HepG2 (cell line): ENCODE results near the gene REG1B. TPM values are rescaled to one million over a fixed set of nuclear protein-coding genes. Genes with fewer than 3 reads are reported as not detected.

Experiments
- ATAC-seq: fragments of 200-7000 bp; cut with Tn5 transposase; 3 replicates; pipeline ENCODE4 v1.9.1; 2020; ENCODE audit warnings: mild to moderate bottlenecking, moderate library complexity
- Bru-seq: library from RNA; stranded (reverse); fragments of 400-500 nt; gene quantifications from one replicate; lab custom pipeline; 2021; lab: Mats Ljungman, UMichigan
- BruChase-seq, 2 experiments: library from RNA; stranded (reverse); fragments of 400-500 nt; gene quantifications; one replicate each; lab custom pipeline; 2021; lab: Mats Ljungman, UMichigan
- BruUV-seq: library from RNA; stranded (reverse); fragments of 400-500 nt; replicated peaks from 2 replicates; lab custom pipeline; 2021; lab: Mats Ljungman, UMichigan
- CTCF ChIA-PET: fragments of 300-600 bp; formaldehyde crosslinking; extraction: SDS; loops from one replicate; lab custom pipeline; 2021; ENCODE audit warnings: low total read pairs, inconsistent platforms, low intra/inter-chr PET ratio; lab: Yijun Ruan, JAX
- POLR2A ChIA-PET: fragments of 350-600 bp; sonication (Branson Sonifier 250); formaldehyde crosslinking; loops from one replicate; lab custom pipeline; 2020; ENCODE audit warnings: antibody characterized with exemption, inconsistent platforms; lab: Yijun Ruan, JAX
- DNase-seq: peaks from one replicate; pipeline ENCODE4 v3.0.0-alpha.2; 2015; ENCODE audit warnings: low spot score
- FAIRE-seq: peaks from 3 replicates; lab custom pipeline; 2011; peaks lifted over from hg19 to GRCh38; lab: Jason Lieb, UNC
- H2AFZ ChIP-seq: one replicate; pipeline ENCODE4 v1.6.1; 2011; ENCODE audit warnings: low read length, inconsistent platforms
- H3K27ac ChIP-seq: fragments of 300-600 bp; 3 replicates; pipeline ENCODE4 v1.8.0; 2011; ENCODE audit warnings: mixed run types, mild to moderate bottlenecking, mixed read lengths, low read length, inconsistent platforms; ENCODE audit not compliant: insufficient read depth; ENCODE audit errors: extremely low read length
- H3K27me3 ChIP-seq, 2 experiments: fragments of 200-600 bp in 1 of 2; 2 replicates in 1 of 2; 3 replicates in 1 of 2; pipeline versions ENCODE4 v1.6.0 to v1.8.0; 2011; ENCODE audit warnings: low read length in 2 of 2, mild to moderate bottlenecking in 2 of 2, moderate library complexity in 2 of 2, inconsistent platforms in 1 of 2; ENCODE audit not compliant: insufficient read depth in 2 of 2, control insufficient read depth in 1 of 2
- H3K36me3 ChIP-seq, 2 experiments: fragments of 200-600 bp in 1 of 2; replicated peaks in 1 of 2; 2 replicates in 1 of 2; 3 replicates in 1 of 2; pipeline versions ENCODE4 v1.5.1 to v1.8.0; 2011; ENCODE audit warnings: low read length in 2 of 2, inconsistent platforms in 1 of 2; ENCODE audit not compliant: insufficient read depth in 2 of 2, control insufficient read depth in 1 of 2
- H3K4me1 ChIP-seq: 2 replicates; pipeline ENCODE4 v1.5.1; 2012; ENCODE audit warnings: low read length, inconsistent platforms; ENCODE audit not compliant: insufficient read depth
- H3K4me2 ChIP-seq: 2 replicates; pipeline ENCODE4 v1.6.0; 2011; ENCODE audit warnings: low read depth, low read length, inconsistent platforms
- H3K4me3 ChIP-seq, 3 experiments: fragments of 200-600 bp in 1 of 3; sonication (generic), shearing (Covaris generic) in 1 of 3; replicated peaks in 1 of 3; 2 replicates each; pipeline ENCODE4 v1.5.1; 2011 to 2016; ENCODE audit warnings: low read length in 3 of 3, inconsistent platforms in 2 of 3, low read depth in 2 of 3, mild to moderate bottlenecking in 2 of 3, control low read depth in 1 of 3, mixed read lengths in 1 of 3; ENCODE audit not compliant: insufficient read depth in 1 of 3
- H3K79me2 ChIP-seq: one replicate; pipeline ENCODE4 v1.6.1; 2011; ENCODE audit warnings: low read length, inconsistent platforms; ENCODE audit not compliant: insufficient read depth
- H3K9ac ChIP-seq: 2 replicates; pipeline ENCODE4 v1.6.0; 2011; ENCODE audit warnings: mild to moderate bottlenecking, low read depth, low read length, inconsistent platforms; ENCODE audit not compliant: insufficient read depth
- H3K9me3 ChIP-seq: 2 replicates; pipeline ENCODE4 v1.5.1; 2012; ENCODE audit warnings: mild to moderate bottlenecking, low read length
- H4K20me1 ChIP-seq: 2 replicates; pipeline ENCODE4 v1.6.0; 2011; ENCODE audit warnings: inconsistent platforms, mild to moderate bottlenecking, low read length, moderate library complexity; ENCODE audit not compliant: insufficient read depth
- DMAP1 ChIP-seq: IDR thresholded peaks from 2 replicates; pipeline ENCODE4 v1.6.1; 2016
- HMG20A ChIP-seq: IDR thresholded peaks from 2 replicates; pipeline ENCODE4 v1.6.1; 2016; ENCODE audit warnings: borderline replicate concordance
- KAT8 ChIP-seq: IDR thresholded peaks from 2 replicates; pipeline ENCODE4 v1.6.1; 2016; ENCODE audit warnings: missing genetic modification reagents, missing compliant biosample characterization
- RBM22 ChIP-seq: fragments of 200-400 bp; formaldehyde crosslinking; optimal IDR thresholded peaks from 2 replicates; pipeline ENCODE3; 2017; ENCODE audit warnings: mild to moderate bottlenecking, low read length, moderate library complexity
- SRSF4 ChIP-seq: fragments of 200-400 bp; formaldehyde crosslinking; IDR thresholded peaks from one replicate; pipeline ENCODE4 v1.6.1; 2018; ENCODE audit warnings: mild to moderate bottlenecking, low read depth, low read length, moderate library complexity; ENCODE audit not compliant: poor library complexity, severe bottlenecking
- TRIM24 ChIP-seq: sonication (generic); formaldehyde crosslinking; IDR thresholded peaks from 2 replicates; pipeline ENCODE4 v1.8.0; 2022; ENCODE audit warnings: mild to moderate bottlenecking, missing genetic modification reagents
- YEATS2 ChIP-seq: sonication (generic); formaldehyde crosslinking; IDR thresholded peaks from 2 replicates; pipeline ENCODE4 v1.4.0; 2020; ENCODE audit warnings: missing genetic modification reagents, borderline replicate concordance
- ZFP37 ChIP-seq: sonication (generic); formaldehyde crosslinking; IDR thresholded peaks from 2 replicates; pipeline ENCODE4 v1.4.0; 2020; ENCODE audit warnings: missing genetic modification reagents, borderline replicate concordance
- ZNF143 ChIP-seq: sonication (generic); formaldehyde crosslinking; IDR thresholded peaks from 2 replicates; pipeline ENCODE4 v1.4.0; 2020; ENCODE audit warnings: missing genetic modification reagents
- ZNF432 ChIP-seq: sonication (generic); formaldehyde crosslinking; IDR thresholded peaks from 2 replicates; pipeline ENCODE4 v1.5.0; 2020; ENCODE audit warnings: missing genetic modification reagents, mild to moderate bottlenecking, borderline replicate concordance
- ZNF660 ChIP-seq: sonication (generic); formaldehyde crosslinking; IDR thresholded peaks from 2 replicates; pipeline ENCODE4 v1.5.1; 2020; ENCODE audit warnings: mild to moderate bottlenecking, low read depth, missing genetic modification reagents, borderline replicate concordance
- ZNF784 ChIP-seq: sonication (generic); formaldehyde crosslinking; IDR thresholded peaks from 2 replicates; pipeline ENCODE4 v1.5.1; 2020; ENCODE audit warnings: missing genetic modification reagents, mild to moderate bottlenecking, borderline replicate concordance
- WGBS: methylation state at CpG from one replicate; pipeline ENCODE4 v1.1.6; 2017; ENCODE audit warnings: low lambda C conversion rate; 5-methylcytosine and 5-hydroxymethylcytosine counted together
- in situ Hi-C: cut with HindIII; loops from 2 replicates; pipeline ENCODE4 v1.10.0; 2017; ENCODE audit warnings: low pct_unique_long_range_greater_than_20kb; ENCODE audit not compliant: extremely low pct_ligation_motif_present
- intact Hi-C: fragments of 100-400 bp; cut with micrococcal nuclease; formaldehyde crosslinking; loops from one replicate; pipeline ENCODE4 v1.10.0; 2022; ENCODE audit not compliant: unreplicated experiment
- long read RNA-seq, 2 experiments: library from RNA in 1 of 2; library from polyadenylated mRNA in 1 of 2; stranded (forward) in 1 of 2; unstranded in 1 of 2; transcript quantifications; one replicate each; pipeline ENCODE4 v2.0.0, GENCODE V29; 2019 to 2022
- polyA minus RNA-seq, 3 experiments: library from RNA; depleted of rRNA, polyadenylated mRNA; stranded (reverse); fragments of >200 nt; gene quantifications; 2 replicates each; pipeline ENCODE4 v1.2.3, GENCODE V29; 2011; ENCODE audit warnings: low replicate concordance in 1 of 3
- polyA plus RNA-seq, 8 experiments: library from polyadenylated mRNA; depleted of rRNA in 3 of 8; stranded (reverse) in 7 of 8; unstranded in 1 of 8; fragments of >200 nt; fragmentation: Illumina TruSeq in 4 of 8; extraction: Trizol in 4 of 8; gene quantifications; 2 replicates each; pipeline versions ENCODE4 v1.2.1 to v1.2.3, GENCODE V29; 2011 to 2016; ENCODE audit warnings: low read depth in 4 of 8, missing spikeins in 1 of 8, mixed read lengths in 1 of 8; ENCODE audit not compliant: insufficient read depth in 1 of 8
- total RNA-seq, 5 experiments: library from RNA; depleted of rRNA; stranded (reverse); fragments of >200 nt; fragmentation: Illumina TruSeq; extraction: Trizol; gene quantifications; 2 replicates each; pipeline ENCODE4 v1.2.3, GENCODE V29; 2016; ENCODE audit warnings: low read depth in 1 of 5
- TF ChIP-seq, protein P1 (sequence below): conservative IDR thresholded peaks from 2 replicates; pipeline ENCODE4 v1.6.1; 2018; ENCODE audit warnings: missing genetic modification reagents
- TF ChIP-seq, protein P2 (sequence below): sonication (generic); formaldehyde crosslinking; IDR thresholded peaks from 2 replicates; pipeline ENCODE4 v1.9.0; 2021; ENCODE audit warnings: missing genetic modification reagents, mild to moderate bottlenecking, borderline replicate concordance
- TF ChIP-seq, protein P3 (sequence below): sonication (generic); formaldehyde crosslinking; IDR thresholded peaks from 2 replicates; pipeline ENCODE4 v1.8.0; 2022; ENCODE audit warnings: missing genetic modification reagents, mild to moderate bottlenecking, inconsistent platforms, borderline replicate concordance
- TF ChIP-seq, protein P4 (sequence below): sonication (generic); formaldehyde crosslinking; IDR thresholded peaks from 2 replicates; pipeline ENCODE4 v1.8.1; 2023; ENCODE audit warnings: missing genetic modification reagents, mild to moderate bottlenecking, borderline replicate concordance

Gene REG1B
- total RNA-seq (2016; rRNA removed; fragmentation: Illumina TruSeq; extraction: Trizol) (not detected in 2 replicates), polyA plus RNA-seq (2011; rRNA removed) (not detected in 2 replicates), polyA minus RNA-seq (2011; rRNA and poly(A)+ RNA removed; ENCODE audit: low replicate concordance) (not detected in 2 replicates), Bru-seq, nascent RNA (not detected), BruChase-seq, experiment 1, labeled RNA remaining after a 6-hour chase (not detected), BruChase-seq, experiment 2, labeled RNA remaining after a 2-hour chase (not detected)
- total RNA-seq (2016; cell fraction: cytosol; rRNA removed; fragmentation: Illumina TruSeq; extraction: Trizol; ENCODE audit: low read depth): not detected in 2 replicates
- not detected in 2 replicates for total RNA-seq (2016; cell fraction: insoluble cytoplasmic fraction; rRNA removed; fragmentation: Illumina TruSeq; extraction: Trizol)
- total RNA-seq (2016; cell fraction: membrane; rRNA removed; fragmentation: Illumina TruSeq; extraction: Trizol): not detected in 2 replicates
- not detected in 2 replicates for total RNA-seq (2016; cell fraction: nucleus; rRNA removed; fragmentation: Illumina TruSeq; extraction: Trizol)
- not detected in 2 replicates for polyA plus RNA-seq (2011; cell fraction: cytosol; rRNA removed)
- not detected in 2 replicates for polyA plus RNA-seq (2011; cell fraction: nucleus; rRNA removed)
- not detected in 2 replicates for polyA plus RNA-seq (2012)
- polyA plus RNA-seq (2016; cell fraction: cytosol; fragmentation: Illumina TruSeq; extraction: Trizol; ENCODE audit: low read depth): not detected in 2 replicates
- polyA plus RNA-seq (2016; cell fraction: insoluble cytoplasmic fraction; fragmentation: Illumina TruSeq; extraction: Trizol; ENCODE audit: low read depth): not detected in 2 replicates
- not detected in 2 replicates for polyA plus RNA-seq (2016; cell fraction: membrane; fragmentation: Illumina TruSeq; extraction: Trizol; ENCODE audit: low read depth)
- not detected in 2 replicates for polyA plus RNA-seq (2016; cell fraction: nucleus; fragmentation: Illumina TruSeq; extraction: Trizol; ENCODE audit: insufficient read depth, low read depth)
- not detected in 2 replicates for polyA minus RNA-seq (2011; cell fraction: cytosol; rRNA and poly(A)+ RNA removed)
- polyA minus RNA-seq (2011; cell fraction: nucleus; rRNA and poly(A)+ RNA removed): not detected in 2 replicates
- long read RNA-seq, experiment 1: 0 reads
- long read RNA-seq, experiment 2: 0 reads

DNA sequence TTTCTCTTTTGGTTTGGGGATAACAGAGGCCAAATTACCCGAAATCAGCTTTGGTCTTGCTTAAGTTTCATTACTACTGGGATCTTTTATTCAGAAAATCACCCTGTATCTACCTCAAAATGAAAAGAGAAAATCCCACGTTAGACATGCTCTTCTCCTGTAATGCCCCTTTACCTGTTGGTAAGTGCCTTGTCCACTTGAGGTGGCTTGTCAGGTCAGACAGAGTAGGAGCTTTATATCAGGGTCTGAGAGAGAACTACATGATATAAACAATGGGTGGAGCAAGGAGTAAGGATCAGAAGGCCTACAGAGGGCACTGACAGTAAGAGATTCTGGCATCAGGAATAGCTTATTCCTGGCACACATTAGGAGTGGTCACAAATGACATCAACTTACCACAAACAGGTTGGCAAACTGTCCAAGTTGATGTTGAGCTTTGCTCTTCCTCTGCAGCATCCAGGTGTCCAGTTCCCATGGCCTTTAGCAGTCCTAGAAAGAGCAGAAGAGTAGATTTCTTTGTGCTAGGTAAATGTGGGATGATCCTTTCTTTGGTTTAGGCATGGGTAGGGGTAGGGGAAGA, at the start of gene REG1B:
Gene REG1B (minus strand): TSS at position 209 of the 580 bp plus-strand sequence. CDS start 381 bp downstream, outside the sequence.
- H3K4me2 ChIP-seq: no peak within 1 kb of the TSS
- no peaks in the 10 kb centered on the region for H3K79me2 ChIP-seq
- no peak within 1 kb of the TSS for H3K4me3 ChIP-seq
- intact Hi-C loops (no loop called here), in situ Hi-C loops (no loop called here)
- no peaks in the 10 kb centered on the region for H3K36me3 ChIP-seq
- WGBS: 2% methylated on average over 2 of the region's 2 CpGs
- H3K27ac ChIP-seq: no peak within 1 kb of the TSS
- no peak within 1 kb of the TSS for H3K9ac ChIP-seq
- H3K4me1 ChIP-seq: no peaks in the 10 kb centered on the region
- H3K9me3 ChIP-seq: no peaks in the 10 kb centered on the region
- CTCF ChIA-PET: no interaction called here
- no TSS peak for BruUV-seq
- ATAC-seq (no peak), DNase-seq (no peak), FAIRE-seq (no peak)
- H2AFZ ChIP-seq: no peak within 1 kb of the TSS
- POLR2A ChIA-PET: no interaction called here
- H3K27me3 ChIP-seq: no peaks in the 10 kb centered on the region
- no peaks in the 10 kb centered on the region for H4K20me1 ChIP-seq
- TF ChIP-seq ZNF432 (CRISPR knock-in tag): no peak
- no peak for TF ChIP-seq DMAP1 (CRISPR knock-in tag)
- TF ChIP-seq KAT8 (CRISPR knock-in tag): no peak
- TF ChIP-seq SRSF4: no peak
- TF ChIP-seq ZNF784 (CRISPR knock-in tag): no peak
- no peak for TF ChIP-seq TRIM24
- TF ChIP-seq, protein P1, sequence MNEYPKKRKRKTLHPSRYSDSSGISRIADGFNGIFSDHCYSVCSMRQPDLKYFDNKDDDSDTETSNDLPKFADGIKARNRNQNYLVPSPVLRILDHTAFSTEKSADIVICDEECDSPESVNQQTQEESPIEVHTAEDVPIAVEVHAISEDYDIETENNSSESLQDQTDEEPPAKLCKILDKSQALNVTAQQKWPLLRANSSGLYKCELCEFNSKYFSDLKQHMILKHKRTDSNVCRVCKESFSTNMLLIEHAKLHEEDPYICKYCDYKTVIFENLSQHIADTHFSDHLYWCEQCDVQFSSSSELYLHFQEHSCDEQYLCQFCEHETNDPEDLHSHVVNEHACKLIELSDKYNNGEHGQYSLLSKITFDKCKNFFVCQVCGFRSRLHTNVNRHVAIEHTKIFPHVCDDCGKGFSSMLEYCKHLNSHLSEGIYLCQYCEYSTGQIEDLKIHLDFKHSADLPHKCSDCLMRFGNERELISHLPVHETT: no peak
- TF ChIP-seq, protein P2, sequence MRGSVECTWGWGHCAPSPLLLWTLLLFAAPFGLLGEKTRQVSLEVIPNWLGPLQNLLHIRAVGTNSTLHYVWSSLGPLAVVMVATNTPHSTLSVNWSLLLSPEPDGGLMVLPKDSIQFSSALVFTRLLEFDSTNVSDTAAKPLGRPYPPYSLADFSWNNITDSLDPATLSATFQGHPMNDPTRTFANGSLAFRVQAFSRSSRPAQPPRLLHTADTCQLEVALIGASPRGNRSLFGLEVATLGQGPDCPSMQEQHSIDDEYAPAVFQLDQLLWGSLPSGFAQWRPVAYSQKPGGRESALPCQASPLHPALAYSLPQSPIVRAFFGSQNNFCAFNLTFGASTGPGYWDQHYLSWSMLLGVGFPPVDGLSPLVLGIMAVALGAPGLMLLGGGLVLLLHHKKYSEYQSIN (CRISPR knock-in tag): no peak
- TF ChIP-seq YEATS2 (CRISPR knock-in tag): no peak
- TF ChIP-seq ZFP37: no peak
- TF ChIP-seq, protein P3, sequence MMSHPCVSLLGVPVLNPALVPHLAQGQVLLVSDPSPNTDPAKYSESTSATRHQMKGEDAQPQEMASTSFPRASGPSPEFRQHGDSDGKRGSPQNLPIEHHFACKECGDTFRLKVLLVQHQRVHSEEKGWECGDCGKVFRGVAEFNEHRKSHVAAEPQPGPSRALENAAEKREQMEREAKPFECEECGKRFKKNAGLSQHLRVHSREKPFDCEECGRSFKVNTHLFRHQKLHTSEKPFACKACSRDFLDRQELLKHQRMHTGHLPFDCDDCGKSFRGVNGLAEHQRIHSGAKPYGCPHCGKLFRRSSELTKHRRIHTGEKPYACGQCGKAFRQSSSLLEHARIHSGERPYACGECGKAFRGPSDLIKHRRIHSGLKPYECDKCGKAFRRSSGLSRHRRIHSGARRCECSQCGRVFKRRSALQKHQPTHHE (CRISPR knock-in tag): no peak
- TF ChIP-seq, protein P4, sequence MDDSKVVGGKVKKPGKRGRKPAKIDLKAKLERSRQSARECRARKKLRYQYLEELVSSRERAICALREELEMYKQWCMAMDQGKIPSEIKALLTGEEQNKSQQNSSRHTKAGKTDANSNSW (CRISPR knock-in tag): no peak
- TF ChIP-seq RBM22: no peak
- no peak for TF ChIP-seq ZNF143 (CRISPR knock-in tag)
- no peak for TF ChIP-seq HMG20A (CRISPR knock-in tag)
- no peak for TF ChIP-seq ZNF660 (CRISPR knock-in tag)
